Measurements from ENCODE around the gene ATOSB.

ATOSB gene

GRCh38 chr9:35112257-35113020 lies 3.2 kb downstream of the ATOSB start:
- DNase-seq = no peak

DNA sequence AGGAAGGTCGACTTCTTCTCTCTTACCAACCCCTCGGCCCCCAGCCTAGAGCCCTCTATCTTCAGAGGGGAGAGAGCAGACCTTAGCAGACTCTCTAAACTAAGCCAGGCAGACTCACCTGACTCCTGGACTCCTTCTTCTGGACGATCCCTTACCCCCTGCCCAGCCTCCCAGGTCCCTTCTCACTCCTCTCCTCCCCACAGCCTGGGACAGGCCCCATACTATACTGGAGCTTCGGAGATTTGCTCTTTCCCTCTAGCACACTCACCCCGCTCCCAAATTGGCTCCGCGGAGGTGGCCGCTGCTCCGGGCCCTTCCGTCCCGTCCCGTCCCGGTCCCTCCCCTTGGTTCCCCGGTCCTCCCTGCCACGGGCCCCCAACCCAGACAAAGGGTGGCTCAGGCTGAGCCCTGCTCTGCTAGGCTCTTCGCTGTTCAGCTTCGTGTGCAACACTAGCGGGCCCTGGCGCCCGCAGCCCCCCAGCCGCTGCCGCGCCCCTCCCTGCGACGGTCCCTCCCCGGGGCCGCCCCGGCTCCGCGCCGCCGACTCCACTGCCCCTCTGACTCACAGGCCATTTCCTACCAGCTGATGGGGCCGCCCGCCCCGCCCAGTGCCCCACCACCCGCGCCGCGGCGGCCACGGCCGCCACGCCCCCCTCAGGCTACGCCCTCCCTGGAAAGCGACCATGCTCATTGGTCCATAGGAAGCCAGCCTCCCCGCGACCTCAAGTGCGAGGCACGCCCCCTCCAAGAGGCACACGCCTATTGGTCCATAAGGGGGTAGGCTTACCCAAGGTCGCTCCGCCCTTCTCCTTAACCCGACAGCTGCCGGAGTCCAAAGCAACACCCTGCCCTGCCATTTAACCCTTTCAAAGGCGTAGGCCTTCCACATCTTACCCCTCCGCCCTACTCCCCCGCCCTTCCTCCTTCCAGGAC lies 4.4 kb downstream of the ATOSB start:
- DNase-seq = peak; percentile 89

- no peak for DNase-seq
These were observed 5.3 kb downstream of the ATOSB start for GRCh38 chr9:35110327-35110761.

- DNase-seq = no peak
These were observed 6.6 kb downstream of the ATOSB start for GRCh38 chr9:35108946-35109575.

DNA sequence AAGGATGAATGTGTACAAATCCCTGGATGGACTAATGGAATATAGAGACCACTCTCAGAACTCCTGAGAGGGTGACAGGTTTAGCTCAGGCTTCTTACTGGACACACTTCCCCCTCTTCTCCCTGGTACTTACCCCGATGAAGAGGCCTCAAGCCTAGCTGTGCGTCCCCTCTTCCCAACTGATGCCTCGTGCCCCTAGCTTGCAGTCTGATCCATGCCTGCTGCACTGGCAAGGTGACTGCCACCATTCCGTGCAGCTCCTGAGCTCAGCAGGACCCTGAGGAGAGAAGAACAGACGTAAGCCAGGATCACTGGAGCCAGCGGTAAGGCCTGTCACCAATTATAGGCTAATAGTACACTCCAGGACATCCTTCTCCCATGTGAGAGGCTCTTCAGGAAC lies 7.2 kb downstream of the ATOSB start:
- DNase-seq = no peak

DNA sequence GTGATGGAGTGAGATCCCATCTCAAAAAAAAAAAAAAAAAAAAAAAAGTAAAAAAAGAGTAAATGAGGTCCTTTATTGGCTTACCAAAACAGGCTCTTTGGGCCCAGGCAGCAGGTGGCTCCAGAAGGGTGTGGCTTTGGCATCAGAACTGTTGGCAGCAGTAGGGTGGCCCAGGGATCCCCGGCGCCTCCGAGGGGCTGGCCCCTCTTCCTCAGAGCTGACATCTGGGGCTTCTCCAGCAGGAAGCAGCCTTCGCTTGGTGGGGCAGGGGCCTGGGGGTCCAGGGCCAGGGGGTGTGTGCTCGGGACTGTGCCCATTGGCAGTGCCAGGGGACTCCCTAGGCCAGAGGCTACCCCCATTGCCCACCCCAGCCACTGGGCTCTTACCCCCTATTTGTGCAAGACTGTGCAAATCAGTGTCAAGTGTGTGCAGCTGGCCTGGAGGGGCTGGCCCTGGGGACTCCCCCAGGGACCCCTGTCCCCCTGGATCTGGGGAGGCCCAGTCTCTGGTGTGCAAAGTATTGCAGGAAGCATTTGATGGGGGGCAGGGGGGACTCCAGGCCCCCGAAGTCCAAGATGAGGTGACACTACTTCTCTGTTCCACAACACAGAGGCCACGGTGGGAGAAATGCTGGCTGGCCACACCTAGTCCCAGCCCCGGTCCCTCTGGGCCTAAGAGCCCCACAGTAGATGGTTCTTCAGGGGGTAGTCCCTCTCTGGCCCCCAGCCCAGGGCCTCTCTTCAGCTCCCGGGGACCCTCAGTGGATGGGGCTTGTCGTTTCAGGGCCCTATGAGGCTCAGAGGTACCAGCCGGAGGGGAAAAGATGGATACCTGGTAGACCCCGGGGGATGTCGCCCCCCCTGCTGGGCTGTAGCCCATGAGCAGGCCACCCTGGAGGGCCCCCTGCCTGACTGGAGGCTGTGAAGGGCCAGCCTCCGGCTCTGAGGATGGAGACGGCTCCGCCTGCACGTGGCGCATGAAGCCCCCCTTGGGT lies 8.1 kb downstream of the ATOSB start:
- no peak for DNase-seq

DNA sequence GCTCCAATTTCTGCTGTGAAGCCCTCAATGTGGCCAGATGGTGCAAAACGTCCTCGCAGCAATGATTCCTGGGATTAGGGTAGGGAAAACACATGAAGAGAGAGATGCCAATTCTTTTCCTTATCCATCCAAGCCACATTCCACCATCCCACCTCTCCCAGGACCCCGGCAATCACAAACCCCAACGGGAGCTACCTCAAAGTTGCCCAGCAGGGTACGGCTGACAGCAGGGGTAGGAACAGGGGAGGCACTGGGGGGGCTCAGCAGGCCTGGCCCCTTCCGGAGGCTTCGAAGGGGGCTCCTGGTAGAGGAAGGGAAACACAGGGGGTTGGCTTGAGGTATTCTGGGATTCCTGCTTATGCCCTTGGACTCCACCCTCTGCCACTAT lies 9.3 kb downstream of the ATOSB start:
- DNase-seq = no peak

DNA sequence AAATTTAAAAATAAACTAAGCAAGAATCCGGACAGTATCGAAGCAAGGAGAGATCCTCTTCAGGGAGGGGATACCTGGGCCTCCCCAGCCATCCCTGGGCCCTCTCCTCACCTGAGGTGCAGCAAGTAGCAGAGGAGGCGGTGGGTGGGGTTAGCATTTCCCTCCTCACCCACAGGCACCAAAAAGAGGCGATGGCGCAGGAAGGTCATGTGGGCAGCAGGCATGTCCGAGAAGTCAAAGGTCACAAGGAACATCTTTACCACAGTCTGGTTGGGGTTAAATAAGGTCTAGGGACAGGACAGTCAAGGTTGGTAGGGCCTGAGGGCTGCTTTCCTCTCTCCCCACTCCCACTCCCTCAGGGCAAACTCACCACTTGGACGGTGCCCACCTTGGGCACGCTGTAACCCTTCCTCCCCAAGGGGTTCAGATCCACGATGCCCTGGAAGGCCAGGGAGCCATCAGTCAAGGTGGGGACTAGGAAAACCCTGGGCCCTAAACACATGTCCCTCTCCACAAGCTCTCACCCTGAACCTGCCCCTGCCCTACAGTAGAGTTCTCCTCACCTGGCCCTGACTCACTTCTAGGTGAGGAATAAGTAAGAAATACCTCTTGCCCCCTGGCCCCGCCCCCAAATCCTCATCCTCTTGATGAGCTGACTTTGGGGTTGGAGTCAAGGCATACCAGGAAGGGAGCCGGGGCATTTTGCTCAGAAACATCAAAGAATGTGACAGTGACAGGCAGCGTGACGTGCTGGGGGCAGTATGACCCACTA lies 9.9 kb downstream of the ATOSB start:
- DNase-seq = no peak

GRCh38 chr9:35105126-35105525 lies 10.5 kb downstream of the ATOSB start:
- no peak for DNase-seq

- no peak for DNase-seq
These were observed 11.1 kb downstream of the ATOSB start for GRCh38 chr9:35104586-35104985.

- no peak for DNase-seq
These were observed 11.9 kb downstream of the ATOSB start for GRCh38 chr9:35103660-35104191.

- DNase-seq = peak; percentile 95
These were observed 12.6 kb downstream of the ATOSB start, which contains the start of gene STOML2 for GRCh38 chr9:35102769-35103659. STOML2 (minus strand) TSS chr9:35103131; CDS start chr9:35103094, 37 bp downstream.

DNA sequence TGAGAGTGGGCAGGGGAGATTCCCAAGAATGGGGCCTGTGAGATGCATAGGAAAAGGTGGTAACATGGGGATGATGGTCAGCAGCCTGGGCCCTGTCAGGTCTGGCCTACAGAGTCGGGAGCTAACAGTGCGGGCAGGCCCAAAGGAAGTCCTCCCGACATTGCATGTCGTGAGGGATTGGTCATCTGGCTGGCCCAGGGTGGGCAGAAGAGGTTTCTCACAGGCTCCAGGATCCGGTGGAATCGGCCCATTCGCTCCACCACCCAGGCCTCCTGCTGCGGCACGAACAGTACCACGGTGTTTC lies 13.2 kb downstream of the ATOSB start:
- no peak for DNase-seq

DNA sequence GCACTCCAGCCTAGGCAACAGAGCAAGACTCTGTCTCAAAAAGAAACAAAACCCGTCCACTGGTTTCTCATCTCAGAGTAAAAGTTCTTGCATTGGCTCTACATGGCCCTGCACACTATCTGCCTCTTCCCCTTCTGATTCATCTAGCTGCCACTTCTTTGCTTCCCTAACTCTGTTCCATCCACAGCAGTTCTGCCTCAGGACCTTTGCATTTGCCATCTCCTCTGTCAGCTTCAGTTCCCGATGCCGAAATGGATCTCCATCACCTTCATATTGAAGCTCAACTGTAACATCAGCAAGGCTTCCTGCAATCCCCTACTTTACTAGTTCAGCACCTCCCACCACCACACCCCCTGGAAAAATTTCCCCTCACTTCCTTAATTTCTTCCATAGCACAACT lies 18.1 kb downstream of the ATOSB start:
- DNase-seq = no peak

DNA sequence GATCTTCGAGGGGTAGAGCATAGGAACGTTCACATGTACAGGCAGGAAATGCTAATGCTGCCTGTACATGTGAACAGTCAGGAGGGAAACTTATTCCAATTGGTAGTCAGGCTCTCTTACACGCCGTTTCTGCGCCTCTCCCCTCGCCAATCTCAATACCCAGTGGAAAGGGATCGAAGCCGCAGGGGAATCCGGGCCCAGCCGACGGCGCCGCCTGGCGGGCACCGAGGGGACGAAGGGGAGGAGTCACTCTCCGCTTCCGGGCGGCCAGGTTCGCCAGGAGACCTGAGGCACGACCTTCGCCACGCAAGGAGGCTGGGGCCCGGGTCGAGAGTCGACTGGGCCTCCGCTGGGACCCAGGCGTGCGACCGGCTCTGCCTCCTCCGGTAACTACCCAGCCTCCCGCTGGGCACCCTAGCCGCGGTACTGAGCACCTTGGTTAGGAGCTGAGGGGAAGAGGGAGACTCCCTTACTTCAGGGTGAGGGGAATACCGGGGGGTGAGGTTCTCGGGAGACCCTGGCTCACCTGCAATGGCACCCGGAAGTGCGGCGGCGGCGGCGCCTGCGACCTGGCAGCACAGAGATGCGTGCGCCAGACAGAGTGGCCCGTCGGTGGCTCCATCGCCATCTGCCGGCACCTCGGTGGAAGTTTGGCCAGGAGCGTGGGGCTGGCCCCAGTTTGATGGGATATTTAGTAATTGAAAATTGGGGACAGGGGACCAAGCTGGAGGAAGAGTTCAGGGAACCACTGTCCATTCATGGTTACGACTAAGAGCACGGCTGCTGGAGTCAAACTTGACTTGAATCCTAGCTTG lies 19.4 kb downstream of the ATOSB start, which contains the start of gene PIGO:
TSS of gene PIGO (minus strand) at position 557 of the 815 bp plus-strand sequence. CDS start 1,026 bp downstream, outside the sequence.
- DNase-seq = peak; percentile 66

DNA sequence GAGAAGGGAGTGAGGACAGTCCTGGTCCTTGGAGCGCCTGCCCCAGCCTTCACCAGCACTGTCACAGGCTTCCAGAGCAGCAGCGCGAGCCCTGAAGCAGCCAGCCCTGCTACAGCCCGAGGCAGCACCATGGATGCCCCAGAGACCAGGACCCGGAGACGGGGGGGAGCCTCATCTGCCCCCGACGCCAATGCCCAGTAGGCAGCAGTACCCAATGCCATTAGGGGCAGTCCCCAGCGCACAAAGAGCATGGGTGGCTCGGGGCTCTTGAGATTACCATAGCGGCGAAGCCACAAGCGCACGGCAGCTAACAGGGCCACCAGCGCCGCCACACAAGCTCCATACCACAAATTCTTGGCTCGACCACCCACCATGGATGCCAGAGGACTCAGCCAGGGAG lies 24.1 kb downstream of the ATOSB start:
- no peak for DNase-seq

GRCh38 chr9:35089434-35089833 lies 26.2 kb downstream of the ATOSB start:
- no peak for DNase-seq

DNA sequence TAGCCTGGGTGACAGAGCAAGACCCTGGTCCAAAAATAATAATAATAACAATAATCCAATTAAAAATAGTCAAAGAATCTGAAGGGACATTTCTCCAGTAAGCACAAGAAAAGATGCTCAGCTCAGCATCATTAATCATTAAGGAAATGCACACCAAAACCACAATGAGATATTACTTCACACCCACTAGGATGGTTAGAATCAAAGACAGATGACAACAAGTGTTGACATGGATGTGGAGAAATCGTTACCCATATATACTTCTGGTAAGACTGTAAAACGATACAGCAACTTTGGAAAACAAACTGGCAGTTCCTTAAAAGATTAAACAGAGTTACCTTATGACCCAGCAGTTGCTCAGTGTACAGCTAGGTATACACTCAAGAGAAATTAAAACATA lies 30.6 kb downstream of the ATOSB start:
- no peak for DNase-seq

Measured in NCI-H2029 treated with DMSO at 0.1 percent for 48 hours (cell line).